CD4-positive, alpha-beta memory T cell (primary cell): ENCODE data around the gene PVALB. TPM values are rescaled to one million over a fixed set of nuclear protein-coding genes. Genes with fewer than 3 reads are reported as not detected.
A peak's percentile ranks its signal among the peaks of the same experiment; 100 is the strongest.

Experiments
- CTCF ChIA-PET: fragments of 350-600 bp; sonication (Branson Sonifier 250); formaldehyde crosslinking; loops from one replicate; lab custom pipeline; 2021; ENCODE audit warnings: inconsistent platforms; ENCODE audit not compliant: partially characterized antibody; lab: Charles Lee
- POLR2A ChIA-PET: fragments of 350-600 bp; sonication (Branson Sonifier 250); formaldehyde crosslinking; loops from one replicate; lab custom pipeline; 2021; ENCODE audit not compliant: partially characterized antibody; lab: Charles Lee
- DNase-seq, 5 donors: peaks; one replicate each; pipeline versions ENCODE4 v3.0.0 to v3.0.0-alpha.2; 2020 to 2022; ENCODE audit warnings: mixed read lengths in 1 of 5
- H3K27ac ChIP-seq: one replicate; pipeline ENCODE4 v1.7.0; 2013; ENCODE audit warnings: low read depth, low read length
- H3K27me3 ChIP-seq: 2 replicates; pipeline ENCODE4 v1.7.0; 2013; ENCODE audit warnings: mild to moderate bottlenecking, low read length, moderate library complexity; ENCODE audit not compliant: insufficient read depth
- H3K36me3 ChIP-seq: 2 replicates; pipeline ENCODE4 v1.7.0; 2013; ENCODE audit warnings: mild to moderate bottlenecking, low read length, moderate library complexity; ENCODE audit not compliant: insufficient read depth
- H3K4me1 ChIP-seq: 2 replicates; pipeline ENCODE4 v1.7.0; 2013; ENCODE audit warnings: mild to moderate bottlenecking, low read length, moderate library complexity; ENCODE audit not compliant: insufficient read depth
- H3K4me3 ChIP-seq, 2 donors: one replicate each; pipeline ENCODE4 v1.7.0; 2013; ENCODE audit warnings: low read length in 2 of 2, mild to moderate bottlenecking in 1 of 2
- H3K9me3 ChIP-seq, 2 donors: one replicate each; pipeline ENCODE4 v1.7.0; 2013; ENCODE audit warnings: low read length in 2 of 2, control low read depth in 1 of 2; ENCODE audit not compliant: control insufficient read depth in 1 of 2
- H3K27ac Mint-ChIP-seq, 7 donors: one replicate each; pipeline ENCODE4 v1.8.0; 2020 to 2021; ENCODE audit warnings: mixed read lengths in 7 of 7, mild to moderate bottlenecking in 6 of 7, inconsistent platforms in 3 of 7, moderate library complexity in 3 of 7
- H3K27me3 Mint-ChIP-seq, 2 donors: one replicate each; pipeline ENCODE4 v1.8.0; 2020 to 2021; ENCODE audit warnings: mixed read lengths in 2 of 2
- H3K36me3 Mint-ChIP-seq, 2 donors: one replicate each; pipeline ENCODE4 v1.8.0; 2020 to 2021; ENCODE audit warnings: mixed read lengths in 2 of 2, inconsistent platforms in 1 of 2, mild to moderate bottlenecking in 1 of 2
- H3K4me1 Mint-ChIP-seq, 4 donors: one replicate each; pipeline ENCODE4 v1.8.0; 2020 to 2021; ENCODE audit warnings: mixed read lengths in 4 of 4, mild to moderate bottlenecking in 1 of 4
- H3K4me3 Mint-ChIP-seq, 8 donors: one replicate each; pipeline ENCODE4 v1.8.0; 2020 to 2021; ENCODE audit warnings: mixed read lengths in 8 of 8, mild to moderate bottlenecking in 7 of 8, moderate library complexity in 6 of 8, inconsistent platforms in 3 of 8
- H3K9me3 Mint-ChIP-seq, 8 donors: one replicate each; pipeline ENCODE4 v1.8.0; 2020 to 2021; ENCODE audit warnings: mixed read lengths in 8 of 8, mild to moderate bottlenecking in 5 of 8, inconsistent platforms in 3 of 8, moderate library complexity in 1 of 8
- intact Hi-C: fragments of 100-400 bp; cut with micrococcal nuclease; formaldehyde crosslinking; loops from one replicate; pipeline ENCODE4 v1.15.1; 2023
- polyA plus RNA-seq, 2 donors: library from polyadenylated mRNA; unstranded; fragments of 300-500 nt; fragmentation: Illumina TruSeq; gene quantifications; one replicate each; pipeline ENCODE4 v1.2.3, GENCODE V29; 2021
- total RNA-seq, 2 experiments: library from RNA; stranded (reverse); gene quantifications; one replicate each; pipeline ENCODE4 v1.2.3, GENCODE V29; 2021

The PVALB gene
- total and polyA plus RNA-seq, 4 experiments from 2014 or later = not detected

GRCh38 chr22:36768616-36769015, 48.2 kb downstream of the PVALB start:
- no peaks in the 10 kb centered on the region for H3K9me3 ChIP-seq
- Mint-ChIP-seq H3K36me3 (peaks cover 17 to 21% of the 10 kb centered on the region in 2 donors), H3K27ac (peak overlapping the region in 1 of 7 donors; percentile 4), H3K9me3 (no peaks in the 10 kb centered on the region), H3K4me1 (peaks cover 0 to 7% (median 3%) of the 10 kb centered on the region in 4 donors), H3K27me3 (no peaks in the 10 kb centered on the region), H3K4me3 (no peak overlapping the region)
- intact Hi-C loops = no loop called here
- H3K4me1 ChIP-seq = no peaks in the 10 kb centered on the region
- POLR2A ChIA-PET = no interaction called here
- DNase-seq = no peak
- CTCF ChIA-PET = interaction anchor here (7.3 kb wide), 1 partner anchor 10 kb away, joined by 52 read pairs; no protein-coding TSS in a partner anchor
- no peak overlapping the region for H3K27ac ChIP-seq
- no peak overlapping the region for H3K4me3 ChIP-seq
- H3K36me3 ChIP-seq = no peaks in the 10 kb centered on the region
- H3K27me3 ChIP-seq = no peaks in the 10 kb centered on the region

GRCh38 chr22:36768141-36768540, 48.7 kb downstream of the PVALB start:
- Histone ChIP-seq H3K9me3 (no peaks in the 10 kb centered on the region), H3K27me3 (no peaks in the 10 kb centered on the region), H3K36me3 (no peaks in the 10 kb centered on the region), H3K4me3 (no peak overlapping the region), H3K27ac (no peak overlapping the region), H3K4me1 (no peaks in the 10 kb centered on the region)
- intact Hi-C loops = no loop called here
- no peak overlapping the region for H3K27ac Mint-ChIP-seq
- POLR2A ChIA-PET = no interaction called here
- no peak overlapping the region for H3K4me3 Mint-ChIP-seq
- no peaks in the 10 kb centered on the region for H3K27me3 Mint-ChIP-seq
- H3K9me3 Mint-ChIP-seq = no peaks in the 10 kb centered on the region
- no peak for DNase-seq
- CTCF ChIA-PET = interaction anchor here (7.3 kb wide), 1 partner anchor 10 kb away, joined by 52 read pairs; no protein-coding TSS in a partner anchor
- H3K4me1 Mint-ChIP-seq = peaks cover 0 to 7% (median 3%) of the 10 kb centered on the region in 4 donors
- H3K36me3 Mint-ChIP-seq = peaks cover 18 to 21% of the 10 kb centered on the region in 2 donors

GRCh38 chr22:36767035-36767775, 49.6 kb downstream of the PVALB start:
- ChIA-PET POLR2A (no interaction called here), CTCF (interaction anchor here (1.9 to 7.3 kb wide), 2 partner anchors 9 to 10 kb away, joined by 10 to 52 read pairs; no protein-coding TSS in a partner anchor)
- Mint-ChIP-seq H3K9me3 (no peaks in the 10 kb centered on the region), H3K27ac (peak overlapping the region in 1 of 7 donors; percentile 72), H3K36me3 (peaks cover 21% of the 10 kb centered on the region in 2 donors), H3K4me1 (peaks cover 0 to 7% (median 3%) of the 10 kb centered on the region in 4 donors), H3K27me3 (no peaks in the 10 kb centered on the region), H3K4me3 (no peak overlapping the region)
- Histone ChIP-seq H3K4me3 (no peak overlapping the region), H3K9me3 (no peaks in the 10 kb centered on the region), H3K36me3 (no peaks in the 10 kb centered on the region), H3K4me1 (no peaks in the 10 kb centered on the region), H3K27ac (no peak overlapping the region), H3K27me3 (no peaks in the 10 kb centered on the region)
- DNase-seq = no peak
- intact Hi-C loops = no loop called here

- Histone ChIP-seq H3K4me3 (no peak overlapping the region), H3K36me3 (no peaks in the 10 kb centered on the region), H3K27ac (no peak overlapping the region), H3K9me3 (no peaks in the 10 kb centered on the region), H3K4me1 (no peaks in the 10 kb centered on the region), H3K27me3 (no peaks in the 10 kb centered on the region)
- DNase-seq = no peak
- ChIA-PET CTCF (interaction anchor here (0.7 to 1.9 kb wide), 2 partner anchors 9 to 10 kb away, joined by 3 to 10 read pairs; partner anchors contain the start of gene IFT27), POLR2A (no interaction called here)
- Mint-ChIP-seq H3K4me3 (no peak overlapping the region), H3K27ac (no peak overlapping the region), H3K4me1 (no peaks in the 10 kb centered on the region), H3K9me3 (no peaks in the 10 kb centered on the region), H3K36me3 (peaks cover 14 to 18% of the 10 kb centered on the region in 2 donors), H3K27me3 (no peaks in the 10 kb centered on the region)
- intact Hi-C loops = no loop called here
Observed at GRCh38 chr22:36765943-36766450, 50.8 kb downstream of the PVALB start.

GRCh38 chr22:36765131-36765942, 51.5 kb downstream of the PVALB start:
- H3K27ac Mint-ChIP-seq = peak overlapping the region in 1 of 7 donors; percentile 59
- no peaks in the 10 kb centered on the region for H3K27me3 ChIP-seq
- ChIA-PET CTCF (interaction anchor here (0.7 to 1.9 kb wide), 2 partner anchors 8 to 11 kb away, joined by 3 to 10 read pairs; partner anchors contain the start of gene IFT27), POLR2A (no interaction called here)
- no peak overlapping the region for H3K27ac ChIP-seq
- no peaks in the 10 kb centered on the region for H3K9me3 Mint-ChIP-seq
- peaks cover 14 to 18% of the 10 kb centered on the region in 2 donors for H3K36me3 Mint-ChIP-seq
- no peaks in the 10 kb centered on the region for H3K36me3 ChIP-seq
- no peak overlapping the region for H3K4me3 Mint-ChIP-seq
- no peak overlapping the region for H3K4me3 ChIP-seq
- no peak for DNase-seq
- H3K4me1 ChIP-seq = no peaks in the 10 kb centered on the region
- no peaks in the 10 kb centered on the region for H3K9me3 ChIP-seq
- intact Hi-C loops = no loop called here
- H3K27me3 Mint-ChIP-seq = no peaks in the 10 kb centered on the region
- H3K4me1 Mint-ChIP-seq = no peaks in the 10 kb centered on the region

GRCh38 chr22:36764641-36765040, 52.2 kb downstream of the PVALB start:
- H3K4me3 Mint-ChIP-seq = no peak overlapping the region
- no peaks in the 10 kb centered on the region for H3K9me3 ChIP-seq
- no peaks in the 10 kb centered on the region for H3K4me1 Mint-ChIP-seq
- H3K27ac Mint-ChIP-seq = no peak overlapping the region
- H3K4me3 ChIP-seq = no peak overlapping the region
- H3K36me3 Mint-ChIP-seq = peaks cover 10 to 18% of the 10 kb centered on the region in 2 donors
- no peaks in the 10 kb centered on the region for H3K36me3 ChIP-seq
- ChIA-PET CTCF (no interaction called here), POLR2A (no interaction called here)
- H3K9me3 Mint-ChIP-seq = no peaks in the 10 kb centered on the region
- no peaks in the 10 kb centered on the region for H3K27me3 Mint-ChIP-seq
- no peak overlapping the region for H3K27ac ChIP-seq
- H3K27me3 ChIP-seq = no peaks in the 10 kb centered on the region
- no peak for DNase-seq
- H3K4me1 ChIP-seq = no peaks in the 10 kb centered on the region
- intact Hi-C loops = no loop called here

- POLR2A ChIA-PET = no interaction called here
- CTCF ChIA-PET = no interaction called here
- Histone ChIP-seq H3K9me3 (no peaks in the 10 kb centered on the region), H3K36me3 (no peaks in the 10 kb centered on the region), H3K4me3 (no peak overlapping the region), H3K27ac (no peak overlapping the region), H3K27me3 (no peaks in the 10 kb centered on the region), H3K4me1 (no peaks in the 10 kb centered on the region)
- Mint-ChIP-seq H3K36me3 (peaks cover 10 to 18% of the 10 kb centered on the region in 2 donors), H3K27ac (no peak overlapping the region), H3K4me3 (no peak overlapping the region), H3K27me3 (no peaks in the 10 kb centered on the region), H3K4me1 (no peaks in the 10 kb centered on the region), H3K9me3 (no peaks in the 10 kb centered on the region)
- no peak for DNase-seq
- intact Hi-C loops = no loop called here
Observed at GRCh38 chr22:36764060-36764459, 52.8 kb downstream of the PVALB start.
